SKM-1 (cell line): Measurements from ENCODE around the gene DIPK1C.

Source experiments
- DNase-seq: peaks from one replicate; lab custom pipeline; 2025; ENCODE audit not compliant: unreplicated experiment; lab: John Stamatoyannopoulos, UW

Gene DIPK1C

GRCh38 chr18:74390900-74391299 is 66.2 kb downstream of the DIPK1C start:
- DNase-seq = peak; percentile 1

GRCh38 chr18:74389991-74390390 is 67.1 kb downstream of the DIPK1C start:
- DNase-seq = no peak

GRCh38 chr18:74389171-74389927 is 67.8 kb downstream of the DIPK1C start:
- no peak for DNase-seq

- DNase-seq = no peak
Observed at GRCh38 chr18:74388227-74388626, 68.9 kb downstream of the DIPK1C start.

GRCh38 chr18:74387383-74387782 is 69.7 kb downstream of the DIPK1C start:
- no peak for DNase-seq
